Left ventricle myocardium superior (tissue), 1 donor: ENCODE data around the gene CDCP2. TPM values are rescaled to one million over a fixed set of nuclear protein-coding genes. Genes with fewer than 3 reads are reported as not detected.

Experiments used
- ATAC-seq: fragments of 200-7000 bp; cut with Tn5 transposase; one replicate; pipeline ENCODE4 v1.9.1; 2020; ENCODE audit warnings: mild to moderate bottlenecking, moderate library complexity
- DNase-seq: peaks from one replicate; pipeline ENCODE4 v3.0.0-alpha.2; 2020
- intact Hi-C: fragments of 100-400 bp; cut with micrococcal nuclease; formaldehyde crosslinking; loops from one replicate; pipeline ENCODE4 v1.11.0; 2022
- total RNA-seq: library from RNA; stranded (reverse); fragmentation: NEBNext Ultra II Directional; extraction: Animal tissue kit (Norgen Biotek cat#: 25700); gene quantifications from one replicate; pipeline ENCODE4 v1.2.1, GENCODE V29; 2021
- donor health status: DM: no; HTN: yes; CAD: no; lungs with severe emphysema.

The CDCP2 gene
- total RNA-seq, 1 donor from 2014 or later = not detected

- intact Hi-C loops = loop anchor here (10.0 kb wide), 1 partner anchor 283 kb away; the partner anchor contains the start of gene SSBP3
- DNase-seq (no peak), ATAC-seq (peak; percentile 4)
Observed at GRCh38 chr1:54122135-54122751, 30.6 kb downstream of the CDCP2 start.

GRCh38 chr1:54121482-54122134 is 31.2 kb downstream of the CDCP2 start:
- intact Hi-C loops = loop anchor here (10.0 kb wide), 1 partner anchor 283 kb away; the partner anchor contains the start of gene SSBP3
- DNase-seq = peak; percentile 86
- ATAC-seq = peak; percentile 93

GRCh38 chr1:54120698-54121481 is 31.9 kb downstream of the CDCP2 start:
- ATAC-seq = no peak
- intact Hi-C loops = loop anchor here (10.0 kb wide), 1 partner anchor 284 kb away; the partner anchor contains the start of gene SSBP3
- no peak for DNase-seq

GRCh38 chr1:54120018-54120697 is 32.6 kb downstream of the CDCP2 start:
- no peak for ATAC-seq
- intact Hi-C loops = loop anchor here (10.0 kb wide), 1 partner anchor 285 kb away; the partner anchor contains the start of gene SSBP3
- no peak for DNase-seq

- DNase-seq (no peak), ATAC-seq (no peak)
- intact Hi-C loops = no loop called here
Observed at GRCh38 chr1:54118704-54119103, 34.1 kb downstream of the CDCP2 start.

- DNase-seq = no peak
- intact Hi-C loops = no loop called here
- ATAC-seq = no peak
Observed at GRCh38 chr1:54117815-54118563, 34.8 kb downstream of the CDCP2 start.

- no peak for DNase-seq
- no peak for ATAC-seq
- intact Hi-C loops = no loop called here
Observed at GRCh38 chr1:54115520-54115919, 37.3 kb downstream of the CDCP2 start.

GRCh38 chr1:54114955-54115354 is 37.8 kb downstream of the CDCP2 start:
- no peak for DNase-seq
- intact Hi-C loops = no loop called here

GRCh38 chr1:54114001-54114400 is 38.8 kb downstream of the CDCP2 start:
- intact Hi-C loops = no loop called here
- no peak for DNase-seq
- no peak for ATAC-seq

More at GRCh38 chr1:54114955-54115354, 37.8 kb downstream of the CDCP2 start:
- no peak for ATAC-seq

- ATAC-seq (no peak), DNase-seq (no peak)
- intact Hi-C loops = no loop called here
Observed at GRCh38 chr1:54112705-54113368, 40.0 kb downstream of the CDCP2 start.

- ATAC-seq = no peak
- DNase-seq = no peak
- intact Hi-C loops = no loop called here
Observed at GRCh38 chr1:54112027-54112426, 40.8 kb downstream of the CDCP2 start.

- no peak for DNase-seq
- intact Hi-C loops = no loop called here
- ATAC-seq = no peak
Observed at GRCh38 chr1:54111624-54112023, 41.2 kb downstream of the CDCP2 start.

- DNase-seq = no peak
- intact Hi-C loops = no loop called here
Observed at GRCh38 chr1:54110996-54111395, 41.8 kb downstream of the CDCP2 start.

GRCh38 chr1:54109129-54110090 is 43.4 kb downstream of the CDCP2 start:
- no peak for DNase-seq
- ATAC-seq = no peak
- intact Hi-C loops = no loop called here

More at GRCh38 chr1:54110996-54111395, 41.8 kb downstream of the CDCP2 start:
- no peak for ATAC-seq

- DNase-seq = no peak
- intact Hi-C loops = no loop called here
- ATAC-seq = no peak
Observed at GRCh38 chr1:54108156-54108555, 44.6 kb downstream of the CDCP2 start.

GRCh38 chr1:54107131-54107530 is 45.7 kb downstream of the CDCP2 start:
- intact Hi-C loops = no loop called here
- no peak for ATAC-seq
- DNase-seq = no peak

- DNase-seq (no peak), ATAC-seq (no peak)
- intact Hi-C loops = no loop called here
Observed at GRCh38 chr1:54105736-54106269, 47.0 kb downstream of the CDCP2 start.
